SU-DHL-6 (cell line): Measurements from ENCODE around the gene BMPR2.

Experiments used
- CTCF ChIP-seq: fragments of 200-600 bp; sonication (generic); IDR thresholded peaks from one replicate; pipeline ENCODE4 v1.5.1; 2017; ENCODE audit warnings: antibody characterized with exemption, mild to moderate bottlenecking, low read length, moderate library complexity; ENCODE audit not compliant: insufficient read depth, poor library complexity, severe bottlenecking
- EZH2phosphoT487 ChIP-seq: fragments of 200-600 bp; sonication (generic), shearing (Covaris generic); conservative IDR thresholded peaks from 2 replicates; pipeline ENCODE4 v1.6.1; 2018; ENCODE audit warnings: mild to moderate bottlenecking, antibody characterized with exemption, low read length, moderate library complexity, mixed read lengths

- no peak for TF ChIP-seq CTCF
- no peak for TF ChIP-seq EZH2phosphoT487
Observed at GRCh38 chr2:202432776-202433175, 56.6 kb downstream of the BMPR2 start.
